AG09309 (cell line): Measurements from ENCODE around the gene PCDH9.

ENCODE experiments used
- DNase-seq: peaks from one replicate; pipeline ENCODE4 v3.0.0-alpha.2; 2010; ENCODE audit warnings: low read depth
- H3K4me3 ChIP-seq: 2 replicates; pipeline ENCODE4 v1.5.1; 2011; ENCODE audit warnings: mild to moderate bottlenecking, low read depth, low read length, moderate library complexity; ENCODE audit not compliant: control insufficient read depth
- TF ChIP-seq, protein P1 (sequence below): IDR thresholded peaks from 2 replicates; pipeline ENCODE4 v1.5.1; 2011; ENCODE audit warnings: mild to moderate bottlenecking, low read depth, low read length, inconsistent platforms; ENCODE audit not compliant: insufficient read depth, control insufficient read depth; ENCODE audit errors: missing control alignments

PCDH9 gene

GRCh38 chr13:66681403-66681802 is 548.7 kb downstream of the PCDH9 start:
- no peak overlapping the region for H3K4me3 ChIP-seq
- TF ChIP-seq, protein P1, sequence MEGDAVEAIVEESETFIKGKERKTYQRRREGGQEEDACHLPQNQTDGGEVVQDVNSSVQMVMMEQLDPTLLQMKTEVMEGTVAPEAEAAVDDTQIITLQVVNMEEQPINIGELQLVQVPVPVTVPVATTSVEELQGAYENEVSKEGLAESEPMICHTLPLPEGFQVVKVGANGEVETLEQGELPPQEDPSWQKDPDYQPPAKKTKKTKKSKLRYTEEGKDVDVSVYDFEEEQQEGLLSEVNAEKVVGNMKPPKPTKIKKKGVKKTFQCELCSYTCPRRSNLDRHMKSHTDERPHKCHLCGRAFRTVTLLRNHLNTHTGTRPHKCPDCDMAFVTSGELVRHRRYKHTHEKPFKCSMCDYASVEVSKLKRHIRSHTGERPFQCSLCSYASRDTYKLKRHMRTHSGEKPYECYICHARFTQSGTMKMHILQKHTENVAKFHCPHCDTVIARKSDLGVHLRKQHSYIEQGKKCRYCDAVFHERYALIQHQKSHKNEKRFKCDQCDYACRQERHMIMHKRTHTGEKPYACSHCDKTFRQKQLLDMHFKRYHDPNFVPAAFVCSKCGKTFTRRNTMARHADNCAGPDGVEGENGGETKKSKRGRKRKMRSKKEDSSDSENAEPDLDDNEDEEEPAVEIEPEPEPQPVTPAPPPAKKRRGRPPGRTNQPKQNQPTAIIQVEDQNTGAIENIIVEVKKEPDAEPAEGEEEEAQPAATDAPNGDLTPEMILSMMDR = no peak
- no peak for DNase-seq

DNA sequence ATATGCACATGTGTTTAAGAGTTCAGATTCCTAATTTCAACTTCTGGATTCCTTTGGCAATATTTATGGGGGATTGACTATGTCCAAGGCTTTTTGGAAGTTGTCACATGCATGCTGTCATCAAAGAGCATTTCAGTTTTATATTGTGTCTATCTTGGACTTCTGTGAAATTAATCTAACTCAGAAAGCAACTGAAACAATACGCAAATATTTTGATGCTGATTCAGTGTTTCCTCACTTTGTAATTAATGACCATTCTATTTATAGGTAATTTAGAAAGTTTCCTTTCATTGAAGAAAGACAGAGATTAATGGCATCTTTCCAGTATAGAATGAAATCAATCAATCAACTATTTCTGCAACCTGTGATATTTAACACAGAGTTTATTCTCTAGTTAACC is 550.1 kb downstream of the PCDH9 start:
- no peak for DNase-seq
- no peak overlapping the region for H3K4me3 ChIP-seq
- TF ChIP-seq, protein P1 = no peak

GRCh38 chr13:66675620-66676019 is 554.5 kb downstream of the PCDH9 start:
- TF ChIP-seq, protein P1 = no peak
- no peak overlapping the region for H3K4me3 ChIP-seq
- DNase-seq = no peak

DNA sequence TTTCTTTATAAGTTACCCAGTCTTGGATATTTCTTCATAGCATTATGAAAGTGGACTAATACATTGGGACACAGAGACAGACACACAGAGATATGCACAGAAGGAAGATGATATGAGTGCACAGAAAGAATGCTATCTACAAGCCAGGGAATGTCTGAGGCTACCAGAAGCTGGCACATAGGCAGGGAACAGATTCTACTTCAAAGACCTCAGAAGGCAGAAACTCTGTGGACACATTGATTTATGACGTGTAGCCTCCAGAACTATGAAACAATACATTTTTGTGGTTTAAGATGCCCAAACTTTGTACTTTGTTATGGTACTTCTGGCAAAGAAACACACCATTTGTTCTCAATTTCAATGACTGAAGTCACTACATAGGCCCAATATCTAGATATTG is 556.7 kb downstream of the PCDH9 start:
- DNase-seq = peak; percentile 73
- TF ChIP-seq, protein P1 = no peak
- no peak overlapping the region for H3K4me3 ChIP-seq

- peak; percentile 46 for DNase-seq
- H3K4me3 ChIP-seq = no peak overlapping the region
- TF ChIP-seq, protein P1 = no peak
Observed at GRCh38 chr13:66665991-66666390, 564.1 kb downstream of the PCDH9 start.

DNA sequence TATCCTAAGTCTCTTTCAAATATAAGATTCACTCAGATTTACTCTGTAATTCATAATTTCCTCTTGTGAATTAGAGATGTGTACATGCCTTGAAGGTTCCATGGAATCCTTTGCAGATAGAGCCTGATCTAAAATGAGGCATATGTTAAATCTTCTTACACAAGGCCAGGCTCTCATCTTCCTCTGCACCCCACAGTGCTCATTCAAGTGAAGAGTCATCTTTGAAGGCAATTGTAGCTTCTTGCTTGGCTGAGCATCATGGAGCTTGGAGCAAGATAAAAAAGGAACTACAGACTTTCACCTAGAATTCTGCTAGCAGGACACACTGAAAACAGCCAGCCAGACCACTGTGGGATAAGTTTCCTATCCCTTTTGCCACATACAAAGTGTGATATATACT is 566.4 kb downstream of the PCDH9 start:
- DNase-seq = no peak
- no peak overlapping the region for H3K4me3 ChIP-seq
- TF ChIP-seq, protein P1 = no peak

DNA sequence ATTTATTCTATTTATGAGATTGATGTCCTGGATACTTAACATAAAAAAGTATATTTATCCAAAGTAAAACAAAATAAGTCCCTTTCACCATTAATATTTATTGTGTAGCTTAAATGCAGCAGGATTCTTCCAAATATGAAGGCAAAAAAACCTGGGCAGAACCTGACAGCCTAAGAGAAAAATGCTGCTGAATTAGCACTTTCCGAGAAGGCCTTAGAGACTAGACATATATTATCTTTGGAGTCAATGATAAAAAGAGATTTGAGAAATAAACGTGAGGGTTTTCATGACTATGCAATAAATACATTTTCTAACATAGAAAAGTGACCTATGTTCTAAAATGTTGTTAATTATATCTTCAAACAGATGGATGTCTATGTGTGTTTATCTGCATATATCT is 566.9 kb downstream of the PCDH9 start:
- TF ChIP-seq, protein P1 = no peak
- no peak for DNase-seq
- no peak overlapping the region for H3K4me3 ChIP-seq
